GM19328 (cell line): ENCODE results near the gene DPM3.
"Not testable (repeated sequence)": the region's sequence is repeated elsewhere in the genome, so short reads cannot be mapped to it uniquely, and the experiment has no call there.

Source experiments
- ATAC-seq: cut with Tn5 transposase; IDR thresholded peaks from one replicate; pipeline ENCODE4 v1.9.1; 2021; ENCODE audit warnings: mild to moderate bottlenecking, moderate library complexity; ENCODE audit not compliant: unreplicated experiment

Gene DPM3

GRCh38 chr1:155175927-155176371, 35.6 kb upstream of the DPM3 start:
- ATAC-seq, result no peak

DNA sequence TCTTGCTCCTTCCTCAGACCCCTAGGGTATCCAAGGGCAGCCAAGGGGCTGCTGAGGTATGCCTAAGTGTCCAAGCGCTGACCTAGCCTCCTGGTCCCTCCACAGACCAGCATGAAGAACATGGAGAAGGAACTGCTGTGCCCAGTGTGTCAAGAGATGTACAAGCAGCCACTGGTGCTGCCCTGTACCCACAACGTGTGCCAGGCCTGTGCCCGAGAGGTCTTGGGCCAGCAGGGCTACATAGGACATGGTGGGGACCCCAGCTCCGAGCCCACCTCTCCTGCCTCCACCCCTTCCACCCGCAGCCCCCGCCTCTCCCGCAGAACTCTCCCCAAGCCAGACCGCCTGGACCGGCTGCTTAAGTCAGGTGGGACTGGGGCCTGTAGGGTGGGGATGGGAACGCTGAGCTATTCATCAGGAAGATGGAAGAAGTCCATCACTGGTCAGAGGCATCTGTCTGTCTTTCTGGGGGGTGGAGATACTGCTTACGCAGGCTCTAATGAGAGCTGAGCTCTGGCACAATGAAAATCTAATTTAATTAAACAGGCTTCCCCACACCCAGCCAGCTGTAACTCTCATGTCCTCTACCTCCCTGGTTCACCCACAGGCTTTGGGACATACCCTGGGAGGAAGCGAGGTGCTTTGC, 35.1 kb upstream of the DPM3 start:
- ATAC-seq, result no peak

- no peak for ATAC-seq
These were observed 34.3 kb upstream of the DPM3 start for GRCh38 chr1:155174324-155175280.

DNA sequence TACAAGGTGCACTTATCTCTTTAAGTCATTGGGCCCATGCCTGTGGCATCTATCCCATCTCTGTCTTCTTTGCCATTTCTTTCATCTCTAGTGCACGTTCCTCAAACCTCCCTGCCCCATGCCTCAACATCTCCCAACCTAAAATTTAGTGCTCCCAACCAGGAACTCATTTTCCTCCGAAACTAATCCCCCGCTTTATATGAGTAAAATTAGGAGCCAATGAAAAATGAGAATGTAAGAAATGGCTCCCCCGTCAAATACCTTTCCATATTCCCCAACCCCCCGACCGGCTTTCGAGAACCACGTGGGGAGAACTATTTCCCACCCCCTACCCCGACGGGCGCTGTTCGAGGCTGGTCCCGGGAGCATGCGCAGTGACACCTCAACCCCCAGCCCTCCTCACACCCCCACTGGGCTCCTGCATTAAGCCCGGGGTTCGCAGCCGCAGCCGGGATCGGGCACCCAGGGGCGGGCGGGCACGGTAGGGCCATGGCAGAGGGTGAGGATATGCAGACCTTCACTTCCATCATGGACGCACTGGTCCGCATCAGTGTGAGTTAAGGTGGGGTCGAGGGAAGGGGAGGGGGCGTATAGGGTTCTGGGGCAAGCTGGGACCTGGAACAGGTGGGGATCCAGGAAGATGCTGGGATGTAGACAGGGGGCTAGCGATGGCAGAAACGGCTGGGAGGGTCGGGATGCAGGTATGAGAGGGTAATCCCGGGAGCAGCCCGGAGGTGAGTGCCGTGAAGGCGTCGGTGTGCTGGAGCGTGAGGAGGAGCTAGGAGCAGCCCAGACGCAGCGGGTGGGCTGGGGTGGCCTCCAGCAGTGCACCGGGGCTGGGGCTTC, 33.4 kb upstream of the DPM3 start, which contains the start of gene TRIM46:
TSS of gene TRIM46 (plus strand) at position 372 of the 846 bp plus-strand sequence. CDS start at position 490, 118 bp downstream.
- no peak for ATAC-seq

- ATAC-seq, result peak; percentile 78
These were observed 32.6 kb upstream of the DPM3 start, which contains the start of gene KRTCAP2 for GRCh38 chr1:155172732-155173477. Gene KRTCAP2 (minus strand): TSS chr1:155173304. CDS start chr1:155173224, 80 bp downstream.

DNA sequence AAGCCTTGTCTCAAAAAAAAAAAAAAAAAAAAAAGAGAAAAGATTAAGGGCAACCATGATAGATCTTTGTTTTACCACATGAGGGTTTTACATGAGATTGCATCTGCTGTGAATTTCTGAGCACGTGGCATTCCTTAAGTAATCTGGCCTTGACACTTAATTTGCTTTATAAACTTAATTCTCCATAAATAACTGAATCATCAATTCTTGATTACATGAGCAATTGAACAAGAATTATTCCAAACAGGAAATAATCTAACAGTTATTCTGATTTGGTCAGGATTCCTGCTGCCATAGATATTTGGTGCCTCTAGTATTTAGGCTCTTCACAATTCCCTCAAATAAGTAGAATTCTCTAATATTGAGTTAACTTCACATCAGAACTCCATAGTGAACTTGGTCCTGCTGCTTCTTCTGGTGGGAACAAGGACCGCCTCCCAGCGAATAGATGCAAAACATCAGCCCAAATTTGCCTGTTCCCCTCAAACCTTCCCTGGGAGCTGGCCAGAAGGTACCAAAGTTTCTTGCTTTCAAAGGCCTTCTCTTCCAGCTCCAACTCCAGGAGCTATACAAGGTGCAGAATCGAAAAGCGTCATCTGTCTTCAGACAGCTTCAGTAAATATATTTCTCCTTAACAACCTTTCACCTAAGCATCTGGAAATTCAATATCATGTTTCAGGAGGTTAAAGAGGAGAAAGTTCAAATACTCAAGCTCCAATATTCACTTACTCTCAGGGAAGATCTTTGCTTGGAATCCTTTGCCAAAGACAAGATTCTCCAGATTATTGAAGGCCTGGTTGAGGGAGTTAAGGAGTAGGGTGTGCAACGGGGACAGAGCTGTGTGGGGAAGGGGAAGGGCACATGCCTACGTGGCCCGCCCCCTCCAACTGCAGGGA, 31.8 kb upstream of the DPM3 start:
- peak; percentile 13 for ATAC-seq

DNA sequence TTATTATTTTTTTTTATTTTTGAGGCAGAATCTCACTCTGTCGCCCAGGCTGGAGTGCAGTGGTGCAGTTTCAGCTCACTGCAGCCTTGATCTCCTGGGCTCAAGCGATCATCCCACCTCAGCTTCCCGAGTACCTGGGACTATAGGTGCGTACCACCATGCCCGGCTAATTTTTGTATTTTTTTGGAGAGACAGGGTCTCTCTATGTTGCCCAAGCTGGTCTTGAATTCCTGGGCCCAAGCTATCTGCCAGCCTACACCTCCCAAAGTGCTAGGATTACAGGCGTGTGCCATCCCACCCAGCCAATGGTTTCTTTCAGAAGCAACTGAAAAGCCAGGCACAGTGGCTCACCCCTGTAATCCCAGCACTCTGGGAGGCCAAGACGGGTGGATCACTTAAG, 30.5 kb upstream of the DPM3 start:
- no peak for ATAC-seq

DNA sequence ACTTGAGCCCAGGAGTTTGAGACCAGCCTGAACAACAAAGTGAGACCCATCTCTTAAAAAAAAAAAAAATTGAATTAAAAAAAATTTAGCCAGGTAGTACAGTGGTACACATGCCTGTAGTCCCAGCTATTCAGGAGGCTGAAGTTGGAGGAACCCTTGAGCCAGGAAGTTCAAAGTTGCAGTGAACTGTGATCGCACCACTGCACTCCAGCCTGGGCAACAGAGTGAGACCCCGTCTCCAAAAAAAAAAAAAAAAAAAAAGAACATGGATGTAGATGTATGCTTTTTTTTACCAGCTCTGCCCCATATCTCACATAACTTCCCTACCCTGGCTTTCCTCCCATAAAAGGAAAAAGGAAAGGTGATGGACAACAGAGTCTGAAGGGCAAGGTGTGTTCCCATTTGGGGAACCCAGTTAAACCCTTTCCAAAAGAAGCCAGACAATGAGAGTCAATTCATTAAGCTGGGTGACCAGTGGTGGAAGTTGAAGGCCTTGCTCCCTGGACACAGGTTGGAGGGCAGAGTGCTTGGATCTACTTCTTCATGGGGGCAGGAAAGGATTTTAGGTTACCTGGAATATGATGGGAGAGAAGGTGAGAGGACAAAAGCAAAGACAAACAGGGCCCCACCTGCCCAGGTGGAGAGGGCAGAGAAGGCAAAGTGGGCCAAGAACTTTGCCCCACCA, 29.9 kb upstream of the DPM3 start:
- ATAC-seq, result no peak

DNA sequence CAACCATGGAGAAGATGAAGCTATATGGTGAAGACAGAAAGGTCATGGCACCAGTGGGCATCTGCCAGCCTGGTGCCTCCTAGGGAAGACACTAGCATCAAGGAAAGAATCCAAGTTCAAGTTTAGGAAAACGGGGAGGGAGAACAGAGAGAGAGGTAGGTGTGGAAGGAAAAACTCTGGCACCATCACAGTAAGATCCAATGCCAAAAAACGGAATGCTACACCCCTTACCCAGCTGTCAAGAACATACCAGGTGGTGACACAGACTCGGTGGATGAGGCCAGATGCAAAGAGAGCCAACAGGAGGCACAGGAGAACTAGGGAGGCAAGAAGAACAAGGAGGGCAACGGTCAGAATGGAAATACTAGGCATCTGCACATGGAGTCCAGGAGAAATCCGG, 29.2 kb upstream of the DPM3 start:
- ATAC-seq, result no peak

DNA sequence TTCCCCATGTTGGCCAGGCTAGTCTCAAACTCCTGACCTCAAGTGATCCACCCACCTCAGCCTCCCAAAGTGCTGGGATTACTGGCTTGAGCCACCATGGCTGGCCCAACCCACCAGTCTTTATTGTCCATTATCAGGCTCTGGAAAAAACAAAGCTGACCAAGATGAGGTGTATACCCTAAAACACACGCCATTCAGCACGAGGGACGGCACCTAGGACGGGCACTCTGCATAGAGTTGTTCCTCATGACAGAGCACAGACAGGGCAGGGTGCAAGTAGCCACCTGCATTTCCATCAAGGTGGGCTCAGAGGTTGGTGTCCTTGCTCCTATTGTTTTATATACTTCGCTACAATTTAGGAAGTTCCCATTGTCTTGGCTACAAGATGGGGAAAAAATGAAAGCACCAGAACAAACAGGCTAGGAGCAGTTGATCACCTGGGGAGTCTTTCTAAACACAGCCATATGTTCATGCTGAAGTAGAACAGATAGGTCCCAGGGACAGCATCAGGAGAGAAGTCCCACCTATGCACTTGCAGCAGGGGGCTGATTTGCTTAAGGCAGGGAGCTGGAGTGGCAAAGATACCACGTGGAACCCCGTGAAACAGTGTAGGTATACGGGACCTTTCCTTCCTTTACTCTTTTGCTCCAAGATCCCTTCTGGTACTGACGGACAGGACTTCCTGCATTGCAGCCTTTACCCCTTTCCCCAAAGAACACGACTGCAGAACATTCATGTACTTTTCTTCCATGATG, 28.3 kb upstream of the DPM3 start:
- no peak for ATAC-seq

DNA sequence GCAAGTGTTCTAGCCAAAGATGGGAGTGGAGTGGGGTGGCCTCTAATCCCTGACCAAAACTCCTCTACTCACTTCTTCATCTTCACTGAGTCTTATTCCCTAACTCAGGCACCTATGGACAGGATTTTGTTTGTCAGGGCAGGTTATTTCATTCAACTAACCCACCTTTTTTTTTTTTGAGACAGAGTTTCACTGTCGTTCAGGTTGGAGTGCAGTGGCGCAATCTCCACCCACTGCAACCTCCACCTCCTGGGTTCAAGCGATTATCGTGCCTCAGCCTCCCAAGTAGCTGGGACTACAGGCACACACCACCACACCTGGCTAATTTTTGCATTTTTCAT, 27.7 kb upstream of the DPM3 start:
- ATAC-seq, result not testable (repeated sequence)

DNA sequence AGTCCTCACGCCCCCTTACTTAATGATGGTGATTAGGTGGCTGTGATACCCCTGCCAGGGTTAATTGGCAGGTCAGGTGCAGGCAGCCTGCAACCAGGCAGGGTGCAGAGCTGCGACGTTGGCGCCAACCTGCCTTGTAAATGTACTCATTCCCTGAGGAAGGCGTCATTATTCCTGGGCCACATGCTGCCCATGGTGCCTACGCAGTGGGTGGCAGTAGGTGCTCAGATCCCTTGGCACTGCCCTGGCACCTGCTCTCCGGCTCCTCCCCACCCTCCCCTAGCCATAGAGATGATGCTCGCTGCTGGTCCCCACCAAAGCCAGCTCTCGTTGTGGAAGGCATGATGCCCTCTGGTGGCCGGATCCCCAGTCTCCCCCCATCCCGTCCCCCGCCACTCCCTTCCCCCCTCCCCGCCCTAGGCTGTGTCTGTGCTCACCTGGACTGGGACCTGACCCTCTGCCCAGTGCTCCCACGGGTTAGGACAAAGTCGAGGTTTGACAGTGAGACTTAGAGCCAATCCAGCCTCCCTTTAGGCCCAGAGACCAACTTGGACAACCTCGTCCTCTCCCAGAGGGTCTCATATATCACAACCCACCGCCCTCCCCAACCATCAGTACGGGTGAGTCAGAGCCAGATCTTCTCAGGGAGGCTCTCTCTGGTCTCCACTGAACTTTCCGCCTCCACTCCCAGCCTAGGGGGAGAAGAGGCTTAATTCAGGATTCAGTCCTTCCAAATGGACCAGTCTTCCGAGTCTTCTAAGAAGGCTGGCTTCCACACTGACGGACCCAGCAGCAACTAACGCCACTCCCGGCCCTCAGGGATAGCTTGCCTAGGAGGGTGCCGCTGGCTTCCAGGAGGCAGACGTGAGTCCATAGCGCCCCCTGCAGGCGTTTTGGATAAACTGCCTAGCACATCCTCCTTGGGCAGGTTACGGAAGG, 27.1 kb upstream of the DPM3 start:
- ATAC-seq, result no peak

DNA sequence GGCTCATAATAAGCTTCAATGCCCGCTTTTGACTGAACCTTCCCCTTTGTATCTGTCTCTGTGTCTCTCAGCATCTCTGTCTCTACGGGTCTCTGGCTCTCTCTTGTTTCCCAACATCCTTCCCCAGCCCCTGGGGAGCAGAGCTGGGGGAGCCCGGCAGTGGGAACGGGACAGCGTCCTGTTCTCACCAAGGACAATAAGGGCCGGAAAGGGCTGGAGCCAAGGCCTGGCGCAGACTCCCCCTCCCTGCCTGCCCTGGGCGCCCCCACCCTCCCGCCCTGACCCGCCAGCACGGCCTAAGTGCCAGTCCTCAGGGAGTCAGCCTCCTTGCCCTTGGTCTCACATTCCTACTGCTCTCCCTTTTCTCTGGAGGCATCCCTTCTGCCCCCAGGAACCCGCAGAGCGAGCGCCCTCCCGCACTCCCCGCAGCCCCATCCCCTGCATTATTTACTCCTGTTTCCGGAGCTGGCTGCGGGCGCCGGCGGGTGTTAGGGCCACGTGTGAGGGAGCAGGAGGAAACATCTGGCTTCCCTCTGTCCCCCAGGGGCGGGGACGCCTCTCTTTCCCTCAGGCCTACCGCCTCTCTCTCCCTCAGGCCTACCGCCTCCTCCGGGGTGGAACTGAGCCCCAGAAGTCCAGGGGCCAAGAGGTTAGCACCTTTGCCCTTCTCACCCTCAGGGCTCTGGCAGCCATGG, 26.3 kb upstream of the DPM3 start:
- no peak for ATAC-seq

DNA sequence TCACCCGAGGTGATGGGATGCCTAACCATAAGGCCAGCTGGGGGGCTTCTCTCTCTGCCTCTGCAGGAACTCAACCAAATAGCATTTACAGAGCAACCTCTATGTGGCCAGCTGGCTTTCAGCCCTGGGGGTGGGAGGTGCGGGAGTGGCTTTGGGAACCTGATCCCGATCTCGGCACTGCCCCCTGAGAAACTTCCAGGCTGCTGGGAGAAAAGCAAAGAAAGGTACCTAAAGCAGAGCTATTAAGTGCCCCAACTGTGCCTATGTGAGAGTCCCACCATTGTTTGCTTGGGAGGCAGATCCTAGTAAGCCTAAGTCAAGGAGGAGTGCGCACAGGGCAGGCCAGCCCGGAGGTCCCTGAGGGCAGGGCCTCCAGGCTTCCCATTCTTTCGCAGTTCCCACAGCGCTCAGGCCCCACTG, 25.7 kb upstream of the DPM3 start:
- ATAC-seq, result no peak

- ATAC-seq, result not testable (repeated sequence)
These were observed 24.3 kb upstream of the DPM3 start for GRCh38 chr1:155164625-155165024.

GRCh38 chr1:155163785-155164184, 23.5 kb upstream of the DPM3 start:
- ATAC-seq, result not testable (repeated sequence)
